Kidney (tissue), 14 donors: ENCODE measurements around the gene RPL28. TPM values are rescaled to one million over a fixed set of nuclear protein-coding genes. Genes with fewer than 3 reads are reported as not detected.

Experiments
- DNase-seq, 5 donors: peaks; one replicate each; pipeline ENCODE4 v3.0.0-alpha.2; 2013 to 2020
- FAIRE-seq: peaks from 2 replicates; lab custom pipeline; 2012; peaks lifted over from hg19 to GRCh38; lab: Jason Lieb, UNC
- H3K27ac ChIP-seq, 2 donors: one replicate each; pipeline ENCODE4 v1.7.0; 2013; ENCODE audit warnings: low read depth in 2 of 2, low read length in 2 of 2, inconsistent platforms in 1 of 2
- H3K27me3 ChIP-seq: one replicate; pipeline ENCODE4 v1.7.1; 2013; ENCODE audit warnings: low read length, inconsistent platforms; ENCODE audit not compliant: control insufficient read depth, insufficient read depth
- H3K36me3 ChIP-seq, 3 donors: one replicate each; pipeline versions ENCODE4 v1.7.0 to v1.7.1; 2013; ENCODE audit warnings: low read length in 3 of 3, control low read depth in 1 of 3, inconsistent platforms in 1 of 3; ENCODE audit not compliant: insufficient read depth in 3 of 3, control insufficient read depth in 2 of 3
- H3K4me1 ChIP-seq, 3 donors: one replicate each; pipeline versions ENCODE4 v1.7.0 to v1.7.1; 2013; ENCODE audit warnings: low read length in 3 of 3, inconsistent platforms in 1 of 3, low read depth in 1 of 3; ENCODE audit not compliant: control insufficient read depth in 2 of 3, insufficient read depth in 2 of 3
- H3K4me3 ChIP-seq, 3 donors: one replicate each; pipeline versions ENCODE4 v1.7.0 to v1.8.1; 2013; ENCODE audit warnings: low read length in 3 of 3, control low read depth in 1 of 3, inconsistent platforms in 1 of 3
- H3K9ac ChIP-seq, 3 donors: one replicate each; pipeline versions ENCODE4 v1.7.0 to v1.7.1; 2013; ENCODE audit warnings: low read length in 3 of 3, control low read depth in 1 of 3, inconsistent platforms in 1 of 3
- H3K9me3 ChIP-seq, 3 donors: one replicate each; pipeline versions ENCODE4 v1.7.0 to v1.7.1; 2013; ENCODE audit warnings: low read length in 3 of 3, control low read depth in 1 of 3, inconsistent platforms in 1 of 3; ENCODE audit not compliant: control insufficient read depth in 2 of 3, insufficient read depth in 1 of 3
- CTCF ChIP-seq: IDR thresholded peaks from 3 replicates; pipeline ENCODE4 v1.5.1; 2012; ENCODE audit warnings: mild to moderate bottlenecking, moderate library complexity, borderline replicate concordance; ENCODE audit not compliant: insufficient read depth; ENCODE audit errors: extremely low read depth
- intact Hi-C: fragments of 100-400 bp; cut with DNase I; formaldehyde crosslinking; loops from one replicate; pipeline ENCODE4 v1.11.1; 2022
- polyA plus RNA-seq: library from polyadenylated mRNA; stranded (reverse); fragments of 350-450 nt; fragmentation: Illumina TruSeq; extraction: RNeasy Lipid Tissue Mini Kit (QIAGEN cat#74804); gene quantifications from one replicate; pipeline ENCODE4 v1.2.3, GENCODE V29; 2014; ENCODE audit warnings: low read depth, low replicate concordance; ENCODE audit not compliant: insufficient read depth
- total RNA-seq: library from RNA; stranded (reverse); fragmentation: NEBNext Ultra II Directional; extraction: Animal tissue kit (Norgen Biotek cat#: 25700); gene quantifications from one replicate; pipeline ENCODE4 v1.2.1, GENCODE V29; 2021
- donor health status: control.
- donor health status: control.
- donor health status: control.
- donor health status: control.
- donor health status: control.
- donor health status: DM: yes; HTN: yes; CAD: no.
- donor health status: Normal renal cell carcinoma (clear cell type).

The RPL28 gene
- total and polyA plus RNA-seq, 2 donors from 2014 or later: 1,259 to 1,453 TPM

- DNase-seq (no peak), FAIRE-seq (no peak)
- H3K36me3 ChIP-seq: peaks cover 2 to 27% (median 10%) of the 10 kb centered on the region in 3 donors
- intact Hi-C loops: no loop called here
- H3K27ac ChIP-seq: no peak overlapping the region
- H3K9me3 ChIP-seq: no peaks in the 10 kb centered on the region
- peaks cover 0 to 34% (median 21%) of the 10 kb centered on the region in 3 donors for H3K4me1 ChIP-seq
- H3K27me3 ChIP-seq: no peaks in the 10 kb centered on the region
- no peak for TF ChIP-seq CTCF
- H3K4me3 ChIP-seq: no peak overlapping the region
- H3K9ac ChIP-seq: no peak overlapping the region
These were observed 5.5 kb downstream of the RPL28 start for GRCh38 chr19:55391191-55391670.

GRCh38 chr19:55391702-55392615 lies 6.2 kb downstream of the RPL28 start:
- H3K9me3 ChIP-seq: no peaks in the 10 kb centered on the region
- DNase-seq: no peak
- no peak for FAIRE-seq
- TF ChIP-seq CTCF: no peak
- intact Hi-C loops: no loop called here
- H3K4me1 ChIP-seq: peaks cover 0 to 28% (median 15%) of the 10 kb centered on the region in 3 donors
- H3K27me3 ChIP-seq: no peaks in the 10 kb centered on the region
- peaks cover 2 to 26% (median 10%) of the 10 kb centered on the region in 3 donors for H3K36me3 ChIP-seq
- H3K9ac ChIP-seq: no peak overlapping the region
- no peak overlapping the region for H3K27ac ChIP-seq
- no peak overlapping the region for H3K4me3 ChIP-seq

- H3K9ac ChIP-seq: no peak overlapping the region
- no peak for TF ChIP-seq CTCF
- peaks cover 0 to 17% (median 5%) of the 10 kb centered on the region in 3 donors for H3K4me1 ChIP-seq
- H3K36me3 ChIP-seq: peaks cover 2 to 15% (median 7%) of the 10 kb centered on the region in 3 donors
- FAIRE-seq: no peak
- H3K27ac ChIP-seq: no peak overlapping the region
- intact Hi-C loops: no loop called here
- DNase-seq: peak in 1 of 5 donors; percentile 51
- H3K27me3 ChIP-seq: no peaks in the 10 kb centered on the region
- no peak overlapping the region for H3K4me3 ChIP-seq
- no peaks in the 10 kb centered on the region for H3K9me3 ChIP-seq
These were observed 7.4 kb downstream of the RPL28 start for GRCh38 chr19:55392820-55393761.
